HepG2 (cell line): Measurements from ENCODE around the gene BCL2A1. TPM values are rescaled to one million over a fixed set of nuclear protein-coding genes. Genes with fewer than 3 reads are reported as not detected.

Experiments
- CHD2 ChIP-seq: IDR thresholded peaks from 2 replicates; pipeline ENCODE4 v1.6.1; 2011; ENCODE audit warnings: low read depth, low read length, improper control_type of control experiment
- DPF2 ChIP-seq: sonication (generic); formaldehyde crosslinking; IDR thresholded peaks from 2 replicates; pipeline ENCODE4 v1.4.0; 2020; ENCODE audit warnings: mild to moderate bottlenecking, low read depth, missing genetic modification reagents, borderline replicate concordance
- NFE2L2 ChIP-seq: fragments of 150-350 bp; IDR thresholded peaks from 2 replicates; pipeline ENCODE4 v1.6.1; 2014; ENCODE audit warnings: low read length
- ONECUT2 ChIP-seq: sonication (generic); formaldehyde crosslinking; IDR thresholded peaks from 2 replicates; pipeline ENCODE4 v1.4.0; 2020; ENCODE audit warnings: missing genetic modification reagents
- PAWR ChIP-seq: sonication (generic); formaldehyde crosslinking; IDR thresholded peaks from 2 replicates; pipeline ENCODE4 v1.4.0; 2020; ENCODE audit warnings: missing genetic modification reagents, mild to moderate bottlenecking, borderline replicate concordance
- SRSF4 ChIP-seq: fragments of 200-400 bp; formaldehyde crosslinking; IDR thresholded peaks from one replicate; pipeline ENCODE4 v1.6.1; 2018; ENCODE audit warnings: mild to moderate bottlenecking, low read depth, low read length, moderate library complexity; ENCODE audit not compliant: poor library complexity, severe bottlenecking
- SRY ChIP-seq: sonication (generic); formaldehyde crosslinking; IDR thresholded peaks from 2 replicates; pipeline ENCODE4 v1.8.0; 2022; ENCODE audit warnings: mild to moderate bottlenecking, missing genetic modification reagents
- SUZ12 ChIP-seq: fragments of 150-350 bp; IDR thresholded peaks from 2 replicates; pipeline ENCODE4 v1.6.1; 2014; ENCODE audit warnings: low read depth, low read length
- THAP11 ChIP-seq: IDR thresholded peaks from 2 replicates; pipeline ENCODE4 v1.6.1; 2016; ENCODE audit warnings: missing biosample characterization, missing genetic modification reagents
- TMF1 ChIP-seq: sonication (generic); formaldehyde crosslinking; IDR thresholded peaks from 2 replicates; pipeline ENCODE4 v1.8.1; 2022; ENCODE audit warnings: low read depth, missing genetic modification reagents
- YY1 ChIP-seq: IDR thresholded peaks from 2 replicates; pipeline ENCODE4 v1.6.1; 2011; ENCODE audit warnings: low read length, low read depth, moderate library complexity, mild to moderate bottlenecking; ENCODE audit not compliant: insufficient read depth, insufficient replicate concordance
- ZMYM3 ChIP-seq: sonication (generic); formaldehyde crosslinking; IDR thresholded peaks from 2 replicates; pipeline ENCODE4 v1.5.1; 2020; ENCODE audit warnings: mild to moderate bottlenecking, missing genetic modification reagents
- ZNF232 ChIP-seq: sonication (generic); formaldehyde crosslinking; IDR thresholded peaks from 2 replicates; pipeline ENCODE4 v1.4.0; 2020; ENCODE audit warnings: missing genetic modification reagents, borderline replicate concordance
- ZNF430 ChIP-seq: sonication (generic); formaldehyde crosslinking; IDR thresholded peaks from 2 replicates; pipeline ENCODE4 v1.9.0; 2021; ENCODE audit warnings: mild to moderate bottlenecking, missing genetic modification reagents
- polyA plus RNA-seq, 8 experiments: library from polyadenylated mRNA; depleted of rRNA in 3 of 8; stranded (reverse) in 7 of 8; unstranded in 1 of 8; fragments of >200 nt; fragmentation: Illumina TruSeq in 4 of 8; extraction: Trizol in 4 of 8; gene quantifications; 2 replicates each; pipeline versions ENCODE4 v1.2.1 to v1.2.3, GENCODE V29; 2011 to 2016; ENCODE audit warnings: low read depth in 4 of 8, missing spikeins in 1 of 8, mixed read lengths in 1 of 8; ENCODE audit not compliant: insufficient read depth in 1 of 8
- total RNA-seq, 5 experiments: library from RNA; depleted of rRNA; stranded (reverse); fragments of >200 nt; fragmentation: Illumina TruSeq; extraction: Trizol; gene quantifications; 2 replicates each; pipeline ENCODE4 v1.2.3, GENCODE V29; 2016; ENCODE audit warnings: low read depth in 1 of 5
- TF ChIP-seq, protein P1 (sequence below): sonication (generic); formaldehyde crosslinking; IDR thresholded peaks from 2 replicates; pipeline ENCODE4 v1.5.0; 2020; ENCODE audit warnings: missing genetic modification reagents
- TF ChIP-seq, protein P2 (sequence below): fragments of 450-650 bp; IDR thresholded peaks from 2 replicates; pipeline ENCODE4 v1.6.1; 2017; ENCODE audit warnings: mild to moderate bottlenecking
- TF ChIP-seq, protein P3 (sequence below): sonication (generic); formaldehyde crosslinking; conservative IDR thresholded peaks from 2 replicates; pipeline ENCODE4 v1.4.0; 2020; ENCODE audit warnings: missing genetic modification reagents
- TF ChIP-seq, protein P4 (sequence below): IDR thresholded peaks from 2 replicates; pipeline ENCODE4 v1.6.1; 2012; ENCODE audit warnings: inconsistent platforms
- TF ChIP-seq, protein P5 (sequence below): sonication (generic); formaldehyde crosslinking; IDR thresholded peaks from 2 replicates; pipeline ENCODE4 v1.9.0; 2021; ENCODE audit warnings: missing genetic modification reagents, mild to moderate bottlenecking, borderline replicate concordance
- TF ChIP-seq, protein P6 (sequence below): sonication (generic); formaldehyde crosslinking; IDR thresholded peaks from 2 replicates; pipeline ENCODE4 v1.5.0; 2020; ENCODE audit warnings: missing genetic modification reagents

The BCL2A1 gene
- total and polyA plus RNA-seq, 2 of the 13 experiments (the other 11 are each of a cell fraction or from before 2014, with no cell fraction given), result 0.08 to 0.31 TPM

DNA sequence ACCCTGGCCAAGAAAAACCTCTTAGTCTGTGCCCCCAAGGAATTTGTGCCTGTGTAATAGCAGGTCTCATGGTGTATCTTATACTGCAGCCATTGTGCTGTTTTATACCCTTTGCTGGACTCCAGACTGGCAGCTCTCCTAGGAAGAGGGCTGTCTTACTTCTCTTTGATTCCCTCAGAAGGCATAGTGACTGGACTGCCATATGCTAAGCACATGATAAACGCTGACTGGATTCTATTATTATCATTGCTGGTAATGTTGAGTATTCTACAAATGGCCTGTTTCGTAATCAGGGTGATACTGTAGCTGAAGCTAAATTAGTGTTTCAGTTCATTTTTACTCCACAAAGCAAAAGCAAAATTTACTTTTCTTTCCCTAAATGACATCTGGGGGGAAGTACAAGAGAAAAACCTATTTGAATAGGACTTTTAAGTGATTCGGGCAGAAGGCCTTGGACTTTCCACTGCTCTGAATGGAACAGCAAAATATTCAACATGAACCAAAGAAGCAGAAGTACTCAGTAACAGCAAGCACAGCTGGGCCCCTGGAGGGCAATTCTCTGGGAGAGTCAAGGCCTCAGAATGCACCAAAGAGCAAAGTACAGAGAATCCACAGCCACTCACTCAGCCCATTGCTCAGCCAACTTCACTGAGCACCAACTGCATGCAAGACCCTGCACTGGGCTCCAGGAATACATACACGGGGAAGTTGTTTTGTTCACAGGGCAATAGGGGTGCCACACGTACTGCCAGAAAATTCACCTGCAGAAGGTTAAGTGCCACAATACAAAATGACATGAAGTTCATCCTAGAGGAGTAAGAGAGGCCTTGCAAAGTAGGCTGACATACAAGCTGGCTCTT is 7.9 kb upstream of the BCL2A1 start (continued):
- TF ChIP-seq ZMYM3 (CRISPR knock-in tag), result peak; percentile 97
- TF ChIP-seq NFE2L2, result no peak
- TF ChIP-seq YY1, result no peak
- TF ChIP-seq, protein P1, sequence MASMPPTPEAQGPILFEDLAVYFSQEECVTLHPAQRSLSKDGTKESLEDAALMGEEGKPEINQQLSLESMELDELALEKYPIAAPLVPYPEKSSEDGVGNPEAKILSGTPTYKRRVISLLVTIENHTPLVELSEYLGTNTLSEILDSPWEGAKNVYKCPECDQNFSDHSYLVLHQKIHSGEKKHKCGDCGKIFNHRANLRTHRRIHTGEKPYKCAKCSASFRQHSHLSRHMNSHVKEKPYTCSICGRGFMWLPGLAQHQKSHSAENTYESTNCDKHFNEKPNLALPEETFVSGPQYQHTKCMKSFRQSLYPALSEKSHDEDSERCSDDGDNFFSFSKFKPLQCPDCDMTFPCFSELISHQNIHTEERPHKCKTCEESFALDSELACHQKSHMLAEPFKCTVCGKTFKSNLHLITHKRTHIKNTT (CRISPR knock-in tag), result no peak
- TF ChIP-seq, protein P2, sequence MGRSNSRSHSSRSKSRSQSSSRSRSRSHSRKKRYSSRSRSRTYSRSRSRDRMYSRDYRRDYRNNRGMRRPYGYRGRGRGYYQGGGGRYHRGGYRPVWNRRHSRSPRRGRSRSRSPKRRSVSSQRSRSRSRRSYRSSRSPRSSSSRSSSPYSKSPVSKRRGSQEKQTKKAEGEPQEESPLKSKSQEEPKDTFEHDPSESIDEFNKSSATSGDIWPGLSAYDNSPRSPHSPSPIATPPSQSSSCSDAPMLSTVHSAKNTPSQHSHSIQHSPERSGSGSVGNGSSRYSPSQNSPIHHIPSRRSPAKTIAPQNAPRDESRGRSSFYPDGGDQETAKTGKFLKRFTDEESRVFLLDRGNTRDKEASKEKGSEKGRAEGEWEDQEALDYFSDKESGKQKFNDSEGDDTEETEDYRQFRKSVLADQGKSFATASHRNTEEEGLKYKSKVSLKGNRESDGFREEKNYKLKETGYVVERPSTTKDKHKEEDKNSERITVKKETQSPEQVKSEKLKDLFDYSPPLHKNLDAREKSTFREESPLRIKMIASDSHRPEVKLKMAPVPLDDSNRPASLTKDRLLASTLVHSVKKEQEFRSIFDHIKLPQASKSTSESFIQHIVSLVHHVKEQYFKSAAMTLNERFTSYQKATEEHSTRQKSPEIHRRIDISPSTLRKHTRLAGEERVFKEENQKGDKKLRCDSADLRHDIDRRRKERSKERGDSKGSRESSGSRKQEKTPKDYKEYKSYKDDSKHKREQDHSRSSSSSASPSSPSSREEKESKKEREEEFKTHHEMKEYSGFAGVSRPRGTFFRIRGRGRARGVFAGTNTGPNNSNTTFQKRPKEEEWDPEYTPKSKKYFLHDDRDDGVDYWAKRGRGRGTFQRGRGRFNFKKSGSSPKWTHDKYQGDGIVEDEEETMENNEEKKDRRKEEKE, result no peak
- TF ChIP-seq ZNF430, result no peak
- no peak for TF ChIP-seq ZNF232 (CRISPR knock-in tag)
- TF ChIP-seq, protein P3, sequence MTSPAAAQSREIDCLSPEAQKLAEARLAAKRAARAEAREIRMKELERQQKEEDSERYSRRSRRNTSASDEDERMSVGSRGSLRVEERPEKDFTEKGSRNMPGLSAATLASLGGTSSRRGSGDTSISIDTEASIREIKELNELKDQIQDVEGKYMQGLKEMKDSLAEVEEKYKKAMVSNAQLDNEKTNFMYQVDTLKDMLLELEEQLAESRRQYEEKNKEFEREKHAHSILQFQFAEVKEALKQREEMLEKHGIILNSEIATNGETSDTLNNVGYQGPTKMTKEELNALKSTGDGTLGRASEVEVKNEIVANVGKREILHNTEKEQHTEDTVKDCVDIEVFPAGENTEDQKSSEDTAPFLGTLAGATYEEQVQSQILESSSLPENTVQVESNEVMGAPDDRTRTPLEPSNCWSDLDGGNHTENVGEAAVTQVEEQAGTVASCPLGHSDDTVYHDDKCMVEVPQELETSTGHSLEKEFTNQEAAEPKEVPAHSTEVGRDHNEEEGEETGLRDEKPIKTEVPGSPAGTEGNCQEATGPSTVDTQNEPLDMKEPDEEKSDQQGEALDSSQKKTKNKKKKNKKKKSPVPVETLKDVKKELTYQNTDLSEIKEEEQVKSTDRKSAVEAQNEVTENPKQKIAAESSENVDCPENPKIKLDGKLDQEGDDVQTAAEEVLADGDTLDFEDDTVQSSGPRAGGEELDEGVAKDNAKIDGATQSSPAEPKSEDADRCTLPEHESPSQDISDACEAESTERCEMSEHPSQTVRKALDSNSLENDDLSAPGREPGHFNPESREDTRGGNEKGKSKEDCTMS (CRISPR knock-in tag), result no peak
- TF ChIP-seq, protein P4, sequence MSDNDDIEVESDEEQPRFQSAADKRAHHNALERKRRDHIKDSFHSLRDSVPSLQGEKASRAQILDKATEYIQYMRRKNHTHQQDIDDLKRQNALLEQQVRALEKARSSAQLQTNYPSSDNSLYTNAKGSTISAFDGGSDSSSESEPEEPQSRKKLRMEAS, result peak; percentile 30; the same call in 1 of the 2 replicates
- no peak for TF ChIP-seq CHD2
- TF ChIP-seq ONECUT2 (CRISPR knock-in tag), result no peak
- TF ChIP-seq DPF2 (CRISPR knock-in tag), result no peak; the same call in 1 of the 2 replicates
- TF ChIP-seq SRSF4, result no peak
- TF ChIP-seq SRY (CRISPR knock-in tag), result peak; percentile 34; the same call in 1 of the 2 replicates
- TF ChIP-seq PAWR (CRISPR knock-in tag), result no peak
- no peak for TF ChIP-seq SUZ12
- TF ChIP-seq, protein P5, sequence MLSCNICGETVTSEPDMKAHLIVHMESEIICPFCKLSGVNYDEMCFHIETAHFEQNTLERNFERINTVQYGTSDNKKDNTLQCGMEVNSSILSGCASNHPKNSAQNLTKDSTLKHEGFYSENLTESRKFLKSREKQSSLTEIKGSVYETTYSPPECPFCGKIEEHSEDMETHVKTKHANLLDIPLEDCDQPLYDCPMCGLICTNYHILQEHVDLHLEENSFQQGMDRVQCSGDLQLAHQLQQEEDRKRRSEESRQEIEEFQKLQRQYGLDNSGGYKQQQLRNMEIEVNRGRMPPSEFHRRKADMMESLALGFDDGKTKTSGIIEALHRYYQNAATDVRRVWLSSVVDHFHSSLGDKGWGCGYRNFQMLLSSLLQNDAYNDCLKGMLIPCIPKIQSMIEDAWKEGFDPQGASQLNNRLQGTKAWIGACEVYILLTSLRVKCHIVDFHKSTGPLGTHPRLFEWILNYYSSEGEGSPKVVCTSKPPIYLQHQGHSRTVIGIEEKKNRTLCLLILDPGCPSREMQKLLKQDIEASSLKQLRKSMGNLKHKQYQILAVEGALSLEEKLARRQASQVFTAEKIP (CRISPR knock-in tag), result no peak
- TF ChIP-seq THAP11 (CRISPR knock-in tag), result peak; percentile 55
- TF ChIP-seq, protein P6, sequence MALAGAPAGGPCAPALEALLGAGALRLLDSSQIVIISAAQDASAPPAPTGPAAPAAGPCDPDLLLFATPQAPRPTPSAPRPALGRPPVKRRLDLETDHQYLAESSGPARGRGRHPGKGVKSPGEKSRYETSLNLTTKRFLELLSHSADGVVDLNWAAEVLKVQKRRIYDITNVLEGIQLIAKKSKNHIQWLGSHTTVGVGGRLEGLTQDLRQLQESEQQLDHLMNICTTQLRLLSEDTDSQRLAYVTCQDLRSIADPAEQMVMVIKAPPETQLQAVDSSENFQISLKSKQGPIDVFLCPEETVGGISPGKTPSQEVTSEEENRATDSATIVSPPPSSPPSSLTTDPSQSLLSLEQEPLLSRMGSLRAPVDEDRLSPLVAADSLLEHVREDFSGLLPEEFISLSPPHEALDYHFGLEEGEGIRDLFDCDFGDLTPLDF, result no peak
- TF ChIP-seq TMF1 (CRISPR knock-in tag), result no peak
